T-helper 1 cell treated with Interleukin-12 subunit alpha and Interleukin-12 subunit beta and Interleukin-4 antibody, amounts not matched to agents 30 μg/mL and 1 μg/mL, for 36 hours (primary cell): ENCODE measurements around the gene NEXN.

Experiments
- H3K27ac Mint-ChIP-seq: one replicate; pipeline ENCODE4 v1.8.0; 2021; ENCODE audit warnings: mild to moderate bottlenecking, mixed read lengths
- H3K27me3 Mint-ChIP-seq: one replicate; pipeline ENCODE4 v1.8.0; 2021; ENCODE audit warnings: low read depth, mixed read lengths
- H3K36me3 Mint-ChIP-seq: one replicate; pipeline ENCODE4 v1.8.0; 2021; ENCODE audit warnings: low read depth, mixed read lengths
- H3K4me1 Mint-ChIP-seq: one replicate; pipeline ENCODE4 v1.8.0; 2021; ENCODE audit warnings: low read depth, mixed read lengths
- H3K4me3 Mint-ChIP-seq: one replicate; pipeline ENCODE4 v1.8.0; 2021; ENCODE audit warnings: mild to moderate bottlenecking, moderate library complexity, mixed read lengths
- H3K9me3 Mint-ChIP-seq: one replicate; pipeline ENCODE4 v1.8.0; 2021; ENCODE audit warnings: mixed read lengths

Gene NEXN

GRCh38 chr1:77888081-77888780 lies at the start of gene NEXN:
Gene NEXN, plus strand, starts transcription at chr1:77888624. Its CDS starts 27,483 bp downstream, at chr1:77916107.
- H3K27ac Mint-ChIP-seq = no peak within 1 kb of the TSS
- H3K36me3 Mint-ChIP-seq = peaks cover 3% of the 10 kb centered on the region
- H3K4me3 Mint-ChIP-seq = peak within 1 kb of the TSS; percentile 37
- peaks cover 3% of the 10 kb centered on the region for H3K4me1 Mint-ChIP-seq
- peaks cover 43% of the 10 kb centered on the region for H3K27me3 Mint-ChIP-seq
- H3K9me3 Mint-ChIP-seq = no peaks in the 10 kb centered on the region

DNA sequence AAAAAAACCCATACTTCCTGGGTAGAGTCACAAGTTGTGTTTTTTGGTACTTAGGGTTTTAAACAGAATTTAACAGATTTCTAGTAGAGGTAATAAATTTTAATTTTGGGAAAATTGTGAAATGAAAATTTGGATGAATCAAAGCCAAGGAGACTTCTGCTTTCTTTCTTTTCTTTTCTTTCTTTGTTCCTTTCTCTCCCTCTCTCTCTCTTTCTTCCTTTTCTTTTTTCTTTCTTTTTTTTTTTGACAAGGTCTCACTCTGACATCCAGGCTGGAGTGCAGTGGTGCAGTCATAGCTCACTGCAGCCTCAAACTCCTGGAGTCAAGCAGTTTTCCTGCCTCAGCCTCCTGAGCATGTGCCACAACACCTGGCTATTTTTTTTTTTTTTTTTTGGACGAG lies 46.9 kb upstream of the NEXN start:
- no peaks in the 10 kb centered on the region for H3K4me1 Mint-ChIP-seq
- no peak overlapping the region for H3K27ac Mint-ChIP-seq
- H3K9me3 Mint-ChIP-seq = no peaks in the 10 kb centered on the region
- H3K27me3 Mint-ChIP-seq = no peaks in the 10 kb centered on the region
- peaks cover 3% of the 10 kb centered on the region for H3K36me3 Mint-ChIP-seq
- no peak overlapping the region for H3K4me3 Mint-ChIP-seq

GRCh38 chr1:77845951-77846350 lies 42.5 kb upstream of the NEXN start:
- Mint-ChIP-seq H3K9me3 (no peaks in the 10 kb centered on the region), H3K27me3 (no peaks in the 10 kb centered on the region), H3K27ac (no peak overlapping the region), H3K4me1 (no peaks in the 10 kb centered on the region), H3K4me3 (no peak overlapping the region), H3K36me3 (peaks cover 3% of the 10 kb centered on the region)

GRCh38 chr1:77846966-77847365 lies 41.5 kb upstream of the NEXN start:
- no peaks in the 10 kb centered on the region for H3K4me1 Mint-ChIP-seq
- no peak overlapping the region for H3K4me3 Mint-ChIP-seq
- H3K36me3 Mint-ChIP-seq = peaks cover 3% of the 10 kb centered on the region

DNA sequence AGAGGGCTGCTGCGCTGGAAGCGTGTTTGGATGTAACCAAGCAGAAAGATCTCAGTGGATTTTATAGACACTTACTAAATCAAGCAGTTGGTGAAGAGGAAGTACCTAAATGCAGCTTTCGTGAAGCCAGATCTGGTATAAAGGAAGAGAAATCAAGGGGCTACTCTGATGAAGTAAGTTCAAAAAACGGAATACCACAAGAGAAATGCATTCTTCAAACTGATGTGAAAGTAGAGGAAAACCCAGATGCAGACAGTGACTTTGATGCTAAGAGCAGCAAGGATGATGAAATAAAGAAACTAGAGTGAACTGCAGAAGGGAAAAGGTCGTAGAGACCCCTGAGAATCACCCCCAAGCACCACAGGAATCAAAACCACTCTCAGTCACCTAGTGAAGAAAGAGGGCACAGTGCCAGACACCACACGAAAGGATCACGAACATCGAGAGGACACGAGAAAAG lies 40.8 kb upstream of the NEXN start:
- Mint-ChIP-seq H3K4me1 (no peaks in the 10 kb centered on the region), H3K36me3 (peaks cover 3% of the 10 kb centered on the region), H3K27me3 (no peaks in the 10 kb centered on the region), H3K9me3 (no peaks in the 10 kb centered on the region), H3K4me3 (no peak overlapping the region), H3K27ac (no peak overlapping the region)

More at GRCh38 chr1:77846966-77847365, 41.5 kb upstream of the NEXN start:
- Mint-ChIP-seq H3K27ac (no peak overlapping the region), H3K9me3 (no peaks in the 10 kb centered on the region), H3K27me3 (no peaks in the 10 kb centered on the region)

DNA sequence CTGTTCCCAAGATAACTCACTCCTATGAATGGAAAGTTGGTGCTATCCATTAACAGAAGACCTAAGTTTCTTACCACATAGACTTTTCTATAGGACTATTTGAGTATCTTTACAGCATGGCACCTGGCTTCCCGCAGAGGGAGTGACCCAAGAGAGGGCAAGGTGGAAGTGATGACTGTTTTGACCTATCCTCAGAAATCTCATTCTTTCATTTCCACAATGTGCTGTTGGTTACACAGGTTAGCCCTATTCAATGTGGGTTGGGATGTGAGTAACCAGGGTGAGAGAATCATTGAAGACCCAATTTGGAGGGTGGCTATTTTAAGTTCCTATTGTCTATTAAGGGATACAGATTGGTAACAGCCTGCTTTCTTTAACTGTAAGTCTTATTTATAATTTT lies 38.3 kb upstream of the NEXN start:
- H3K27me3 Mint-ChIP-seq = no peaks in the 10 kb centered on the region
- no peak overlapping the region for H3K4me3 Mint-ChIP-seq
- H3K9me3 Mint-ChIP-seq = peaks cover 11% of the 10 kb centered on the region
- H3K27ac Mint-ChIP-seq = no peak overlapping the region
- H3K4me1 Mint-ChIP-seq = no peaks in the 10 kb centered on the region
- H3K36me3 Mint-ChIP-seq = peaks cover 17% of the 10 kb centered on the region

DNA sequence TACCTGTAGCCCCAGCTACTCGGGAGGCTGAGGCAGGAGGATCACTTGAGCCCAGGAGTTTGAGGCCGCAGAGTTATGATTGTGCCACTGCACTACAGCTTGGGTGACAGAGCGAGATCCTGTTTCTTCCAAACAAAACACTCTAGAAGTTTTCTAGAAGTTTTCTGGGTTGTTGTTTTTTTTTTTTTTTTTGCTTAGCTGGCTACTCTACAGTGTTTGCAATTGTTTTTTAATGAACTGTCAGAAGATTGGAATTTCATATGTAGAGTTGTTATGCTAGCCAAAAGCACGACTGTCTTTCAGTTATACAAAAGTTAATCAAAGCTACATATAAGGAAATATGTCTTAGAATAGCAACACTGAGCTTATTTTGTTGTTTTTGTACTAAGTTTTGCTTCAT lies 30.9 kb upstream of the NEXN start:
- peaks cover 41% of the 10 kb centered on the region for H3K36me3 Mint-ChIP-seq
- no peak overlapping the region for H3K27ac Mint-ChIP-seq

DNA sequence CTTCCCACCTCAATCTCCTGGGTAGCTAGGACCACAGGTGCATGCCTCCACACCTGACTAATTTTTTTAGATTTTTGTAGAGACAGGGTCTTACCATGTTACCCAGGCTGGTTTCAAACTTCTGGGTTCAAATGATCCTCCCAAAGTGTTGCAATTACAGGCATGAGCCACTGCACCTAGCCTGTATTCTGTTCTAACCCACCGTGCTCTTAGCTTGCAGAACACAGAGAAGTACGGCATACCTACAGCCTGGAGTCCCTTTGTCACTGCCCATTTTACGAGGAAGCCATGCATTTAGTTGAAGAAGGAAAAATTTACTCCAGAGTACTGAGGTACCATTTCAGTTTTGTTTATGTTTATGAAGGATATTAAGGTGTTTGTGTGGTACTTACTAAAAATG lies 29.7 kb upstream of the NEXN start:
- Mint-ChIP-seq H3K4me1 (peaks cover 6% of the 10 kb centered on the region), H3K27ac (no peak overlapping the region)

More for the DNA sequence above, 30.9 kb upstream of the NEXN start:
- Mint-ChIP-seq H3K4me1 (peaks cover 6% of the 10 kb centered on the region), H3K27me3 (no peaks in the 10 kb centered on the region), H3K9me3 (peaks cover 26% of the 10 kb centered on the region), H3K4me3 (no peak overlapping the region)

GRCh38 chr1:77859248-77859647 lies 29.2 kb upstream of the NEXN start:
- Mint-ChIP-seq H3K4me1 (peaks cover 6% of the 10 kb centered on the region), H3K36me3 (peaks cover 32% of the 10 kb centered on the region), H3K9me3 (peaks cover 24% of the 10 kb centered on the region), H3K27me3 (no peaks in the 10 kb centered on the region), H3K27ac (no peak overlapping the region), H3K4me3 (no peak overlapping the region)

More for the DNA sequence above, 29.7 kb upstream of the NEXN start:
- peaks cover 26% of the 10 kb centered on the region for H3K9me3 Mint-ChIP-seq
- no peak overlapping the region for H3K4me3 Mint-ChIP-seq
- peaks cover 36% of the 10 kb centered on the region for H3K36me3 Mint-ChIP-seq
- no peaks in the 10 kb centered on the region for H3K27me3 Mint-ChIP-seq

DNA sequence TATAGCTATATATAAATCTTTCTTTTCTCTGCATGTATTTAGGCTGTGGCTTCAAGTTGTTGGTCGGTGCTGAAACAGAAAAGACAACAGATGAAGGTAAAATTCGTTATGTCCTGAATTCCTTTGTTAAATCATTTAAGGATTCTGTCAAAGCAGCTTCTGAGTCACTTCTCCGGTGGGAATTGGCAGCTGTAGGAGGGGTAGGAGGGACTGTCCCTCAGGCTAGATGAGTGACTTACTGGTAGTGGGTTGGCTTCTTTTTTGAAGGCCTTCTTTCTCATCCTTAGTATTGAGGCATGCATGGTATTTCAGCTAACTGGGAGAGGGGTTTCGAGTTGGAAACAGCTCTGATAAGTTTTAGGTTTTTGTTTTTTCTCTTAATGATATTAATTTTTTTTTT lies 22.1 kb upstream of the NEXN start:
- Mint-ChIP-seq H3K36me3 (peaks cover 5% of the 10 kb centered on the region), H3K27me3 (no peaks in the 10 kb centered on the region), H3K4me3 (no peak overlapping the region), H3K4me1 (no peaks in the 10 kb centered on the region), H3K9me3 (no peaks in the 10 kb centered on the region), H3K27ac (no peak overlapping the region)

DNA sequence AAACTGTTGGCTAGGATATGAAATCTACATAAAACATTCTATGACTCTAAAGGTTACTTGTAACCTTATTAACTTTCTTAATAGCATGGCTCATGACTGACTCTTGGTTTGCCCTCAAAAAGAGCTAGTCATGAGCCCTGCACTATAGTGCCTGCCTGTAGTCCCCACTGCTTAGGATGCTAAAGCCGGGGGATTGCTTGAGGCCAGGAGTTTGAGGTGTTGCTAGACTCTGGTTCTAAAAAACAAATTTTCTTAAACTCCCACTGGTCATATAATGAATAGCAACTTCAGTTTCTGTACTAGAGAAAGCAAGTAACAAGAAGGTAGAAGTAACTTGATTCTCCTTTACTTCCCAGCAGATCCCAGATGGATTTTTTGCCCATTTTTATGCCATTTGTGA lies 15.8 kb upstream of the NEXN start:
- no peak overlapping the region for H3K4me3 Mint-ChIP-seq
- no peak overlapping the region for H3K27ac Mint-ChIP-seq
- peaks cover 6% of the 10 kb centered on the region for H3K36me3 Mint-ChIP-seq

DNA sequence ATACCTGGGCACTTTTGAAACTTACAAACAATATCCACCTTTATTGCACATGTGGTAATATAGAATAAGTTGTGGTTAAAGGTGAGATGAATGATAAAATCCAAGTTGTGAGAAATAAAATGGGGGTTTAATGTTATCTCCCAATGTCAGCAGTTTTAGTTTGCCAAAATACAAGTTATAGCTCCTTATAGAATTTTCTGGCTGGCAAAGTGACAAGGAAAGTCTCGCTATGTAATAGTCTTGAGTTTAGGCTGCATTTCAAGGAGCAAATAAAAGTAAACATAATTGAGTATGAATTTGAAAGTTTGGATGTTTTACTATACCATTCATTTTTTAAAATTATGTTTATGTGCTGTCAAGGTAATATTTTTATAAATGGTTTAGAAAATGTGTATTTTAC lies 15.0 kb upstream of the NEXN start:
- no peak overlapping the region for H3K27ac Mint-ChIP-seq
- H3K4me3 Mint-ChIP-seq = no peak overlapping the region
- H3K4me1 Mint-ChIP-seq = no peaks in the 10 kb centered on the region

More for the DNA sequence above, 15.8 kb upstream of the NEXN start:
- Mint-ChIP-seq H3K4me1 (no peaks in the 10 kb centered on the region), H3K9me3 (no peaks in the 10 kb centered on the region), H3K27me3 (no peaks in the 10 kb centered on the region)

GRCh38 chr1:77874804-77875445 lies 13.5 kb upstream of the NEXN start:
- Mint-ChIP-seq H3K9me3 (no peaks in the 10 kb centered on the region), H3K27me3 (no peaks in the 10 kb centered on the region), H3K4me1 (no peaks in the 10 kb centered on the region), H3K27ac (no peak overlapping the region), H3K4me3 (no peak overlapping the region), H3K36me3 (peaks cover 3% of the 10 kb centered on the region)

More for the DNA sequence above, 15.0 kb upstream of the NEXN start:
- Mint-ChIP-seq H3K9me3 (no peaks in the 10 kb centered on the region), H3K36me3 (peaks cover 5% of the 10 kb centered on the region), H3K27me3 (no peaks in the 10 kb centered on the region)

GRCh38 chr1:77876884-77877283 lies 11.5 kb upstream of the NEXN start:
- no peaks in the 10 kb centered on the region for H3K27me3 Mint-ChIP-seq
- H3K4me1 Mint-ChIP-seq = peaks cover 2% of the 10 kb centered on the region
- no peak overlapping the region for H3K27ac Mint-ChIP-seq
- H3K36me3 Mint-ChIP-seq = peaks cover 3% of the 10 kb centered on the region
- no peaks in the 10 kb centered on the region for H3K9me3 Mint-ChIP-seq
- no peak overlapping the region for H3K4me3 Mint-ChIP-seq

DNA sequence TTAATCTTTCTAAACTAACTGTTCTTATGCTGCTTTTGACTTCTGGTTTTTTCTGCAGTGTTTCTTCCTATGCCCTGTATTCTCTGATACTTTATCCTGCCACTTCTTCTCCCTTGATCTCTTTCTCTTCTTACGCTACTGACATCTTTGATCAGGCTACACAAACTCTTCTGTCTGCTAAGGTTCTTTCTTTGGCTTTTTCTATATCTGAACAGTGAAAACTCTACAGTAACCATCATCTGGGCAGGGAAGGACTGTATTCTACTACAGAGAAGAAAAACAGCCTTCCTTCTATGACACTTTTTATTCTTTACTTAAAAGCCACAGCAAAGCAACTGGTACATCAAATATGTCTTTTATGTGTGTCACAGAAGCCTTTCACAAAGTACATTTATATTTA lies 7.4 kb upstream of the NEXN start:
- Mint-ChIP-seq H3K36me3 (no peaks in the 10 kb centered on the region), H3K27ac (no peak overlapping the region), H3K9me3 (no peaks in the 10 kb centered on the region), H3K27me3 (peaks cover 4% of the 10 kb centered on the region), H3K4me1 (peaks cover 2% of the 10 kb centered on the region), H3K4me3 (no peak overlapping the region)
